Mesodermal cell (in vitro differentiated cells): ENCODE measurements around the gene FLNC.
A peak's percentile ranks its signal among the peaks of the same experiment; 100 is the strongest.

ENCODE experiments used
- H3K27ac ChIP-seq: 2 replicates; pipeline ENCODE4 v1.7.0; 2013; ENCODE audit warnings: mild to moderate bottlenecking, low read depth, low read length, moderate library complexity; ENCODE audit not compliant: severe bottlenecking
- H3K36me3 ChIP-seq: 2 replicates; pipeline ENCODE4 v1.7.1; 2013; ENCODE audit warnings: mild to moderate bottlenecking, low read length, moderate library complexity; ENCODE audit not compliant: control insufficient read depth, insufficient read depth
- H3K4me1 ChIP-seq: one replicate; pipeline ENCODE4 v1.7.1; 2013; ENCODE audit warnings: mild to moderate bottlenecking, low read length; ENCODE audit not compliant: insufficient read depth, control insufficient read depth, poor library complexity, severe bottlenecking
- H3K4me3 ChIP-seq: 2 replicates; pipeline ENCODE4 v1.7.0; 2013; ENCODE audit warnings: low read length, control low read depth, mild to moderate bottlenecking; ENCODE audit not compliant: insufficient read depth, poor library complexity, severe bottlenecking; ENCODE audit errors: extremely low read depth
- H3K9me3 ChIP-seq: 2 replicates; pipeline ENCODE4 v1.7.1; 2013; ENCODE audit warnings: mild to moderate bottlenecking, low read length, moderate library complexity; ENCODE audit not compliant: control insufficient read depth
- WGBS, 2 experiments: methylation state at CpG; one replicate each; pipeline ENCODE4 v1.1.5; 2013; ENCODE audit warnings: missing lambda C conversion rate in 2 of 2; ENCODE audit not compliant: insufficient coverage in 2 of 2; 5-methylcytosine and 5-hydroxymethylcytosine counted together

FLNC gene

GRCh38 chr7:128858380-128859231 lies 28.4 kb downstream of the FLNC start:
- Histone ChIP-seq H3K9me3 (no peaks in the 10 kb centered on the region), H3K4me3 (no peak overlapping the region), H3K27ac (no peak overlapping the region), H3K4me1 (no peaks in the 10 kb centered on the region), H3K36me3 (peaks cover 45% of the 10 kb centered on the region)
- WGBS, 2 experiments: 87 to 96% methylated on average over 11 to 12 of the region's 18 CpGs

GRCh38 chr7:128859232-128860157 lies 29.3 kb downstream of the FLNC start:
- peaks cover 36% of the 10 kb centered on the region for H3K36me3 ChIP-seq
- no peaks in the 10 kb centered on the region for H3K9me3 ChIP-seq
- no peak overlapping the region for H3K27ac ChIP-seq
- no peaks in the 10 kb centered on the region for H3K4me1 ChIP-seq
- 85 to 100% methylated on average over 3 to 10 of the region's 12 CpGs for WGBS, 2 experiments
- no peak overlapping the region for H3K4me3 ChIP-seq

DNA sequence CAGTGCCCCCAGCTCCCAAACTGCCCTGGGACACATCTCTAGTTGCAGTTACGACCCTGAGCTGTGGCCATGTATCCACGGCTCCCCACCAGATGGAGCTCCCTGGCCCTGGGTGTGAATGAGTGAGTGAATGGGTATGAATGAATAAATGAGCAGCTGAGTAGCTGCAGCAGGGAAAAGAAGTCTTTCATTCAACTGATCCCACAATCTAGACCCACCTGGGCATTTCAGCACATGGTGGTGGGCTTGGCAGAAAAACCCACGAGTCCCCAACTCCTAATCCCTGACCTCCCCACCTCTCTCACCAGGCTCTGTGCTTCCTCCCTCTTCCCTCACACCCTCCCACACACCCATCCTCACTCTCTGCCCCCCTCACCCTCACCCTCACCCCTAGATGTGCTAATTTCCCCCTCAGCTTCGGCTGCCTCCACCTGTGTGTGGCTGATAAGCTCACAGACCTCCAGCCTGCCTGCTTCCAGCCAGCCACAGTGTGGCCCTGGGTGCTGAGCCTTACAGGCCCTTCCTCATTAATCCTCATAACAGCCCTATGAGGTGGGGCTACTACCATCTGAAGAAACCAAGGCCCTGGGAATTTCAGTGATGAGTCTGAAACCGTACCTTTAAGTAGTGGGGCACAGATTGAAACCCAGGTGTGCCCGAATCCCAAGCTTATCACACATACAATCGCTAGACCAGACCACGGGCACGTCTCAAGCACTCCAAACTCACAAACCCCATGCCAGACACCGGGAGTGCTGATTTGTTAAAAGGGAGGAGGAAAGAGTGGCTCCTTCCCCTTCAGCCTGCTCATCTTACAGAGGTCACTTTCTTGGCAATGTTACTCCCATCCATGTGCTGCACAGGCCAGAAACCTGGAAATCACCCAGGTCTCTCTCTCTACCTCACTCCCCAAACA lies 30.2 kb downstream of the FLNC start:
- no peaks in the 10 kb centered on the region for H3K9me3 ChIP-seq

DNA sequence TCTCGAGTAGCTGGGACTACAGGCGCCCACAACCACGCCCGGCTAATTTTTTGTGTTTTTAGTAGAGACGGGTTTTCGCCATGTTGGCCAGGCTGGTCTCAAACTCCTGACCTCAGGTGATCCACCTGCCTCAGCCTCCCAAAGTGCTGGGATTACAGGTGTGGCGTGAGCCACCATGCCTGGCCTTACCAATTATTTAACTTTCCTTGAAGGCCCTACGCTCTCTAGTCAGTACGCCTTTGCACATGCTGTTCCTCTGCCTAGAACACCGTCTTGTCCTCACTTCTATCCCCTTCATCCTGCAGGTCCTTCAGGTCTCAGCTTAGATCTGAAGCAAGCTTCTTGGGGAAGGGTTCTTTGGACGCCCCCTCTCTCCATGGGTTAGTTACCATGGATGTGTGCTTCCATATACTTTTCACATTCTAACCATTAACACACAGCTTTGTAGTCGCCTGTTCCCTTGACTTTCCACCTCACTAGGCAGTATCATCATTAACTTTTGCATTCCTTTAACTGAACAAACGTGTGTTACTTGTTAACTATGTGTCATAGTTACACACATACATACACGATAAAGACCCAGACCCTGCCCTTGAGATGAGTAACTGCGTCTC lies 31.9 kb downstream of the FLNC start:
- H3K27ac ChIP-seq: no peak overlapping the region
- WGBS, 2 experiments: 73 to 81% methylated on average over 11 to 14 of the region's 15 CpGs
- no peaks in the 10 kb centered on the region for H3K9me3 ChIP-seq
- peaks cover 28% of the 10 kb centered on the region for H3K36me3 ChIP-seq
- peak overlapping the region; percentile 90 for H3K4me3 ChIP-seq
- no peaks in the 10 kb centered on the region for H3K4me1 ChIP-seq

More for the DNA sequence above, 30.2 kb downstream of the FLNC start:
- Histone ChIP-seq H3K4me3 (no peak overlapping the region), H3K36me3 (peaks cover 36% of the 10 kb centered on the region), H3K27ac (peak overlapping the region; percentile 41), H3K4me1 (no peaks in the 10 kb centered on the region)
- 50 to 54% methylated on average over 1 to 4 of the region's 10 CpGs for WGBS, 2 experiments

DNA sequence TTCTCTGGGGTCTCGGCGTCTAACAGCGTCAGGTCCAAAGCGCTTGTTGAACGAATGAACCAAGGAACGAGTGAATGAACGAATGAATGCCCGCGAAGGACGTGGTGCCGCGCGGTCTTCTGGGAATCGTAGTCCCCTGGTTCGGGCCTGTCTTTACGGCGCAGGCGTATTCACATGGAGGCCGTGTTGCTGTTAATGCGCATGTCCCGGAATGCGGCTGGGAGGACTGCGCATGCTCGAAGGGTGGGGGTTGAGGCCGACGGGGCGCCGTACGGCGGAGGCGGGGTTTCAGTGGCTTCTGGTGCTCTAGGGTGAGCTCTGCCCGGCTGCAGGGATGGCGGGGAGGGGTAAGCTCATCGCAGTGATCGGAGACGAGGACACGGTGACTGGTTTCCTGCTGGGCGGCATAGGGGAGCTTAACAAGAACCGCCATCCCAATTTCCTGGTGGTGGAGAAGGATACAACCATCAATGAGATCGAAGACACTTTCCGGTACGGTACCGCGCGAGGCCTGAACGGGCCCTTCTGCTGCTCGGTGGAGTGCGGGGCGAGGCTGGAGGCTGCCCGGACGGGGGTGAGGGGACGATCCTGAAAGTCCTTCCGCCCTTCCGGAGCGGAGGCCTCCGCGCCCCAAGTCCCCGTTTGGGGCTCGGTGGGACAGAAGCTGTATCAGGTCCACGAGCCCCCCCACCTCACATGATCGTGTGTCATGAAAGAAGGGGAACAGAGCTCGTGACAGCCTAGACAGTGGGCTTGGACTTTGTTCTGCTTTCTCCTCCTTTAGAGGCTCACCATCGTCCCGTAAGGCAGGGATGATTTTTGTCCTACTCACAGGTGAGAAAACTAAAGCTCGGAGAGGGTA lies 32.6 kb downstream of the FLNC start, which contains the start of gene ATP6V1F:
TSS of gene ATP6V1F (plus strand) at position 286 of the 862 bp plus-strand sequence. CDS start at position 335, 49 bp downstream.
- H3K27ac ChIP-seq: peak within 1 kb of the TSS; percentile 71

DNA sequence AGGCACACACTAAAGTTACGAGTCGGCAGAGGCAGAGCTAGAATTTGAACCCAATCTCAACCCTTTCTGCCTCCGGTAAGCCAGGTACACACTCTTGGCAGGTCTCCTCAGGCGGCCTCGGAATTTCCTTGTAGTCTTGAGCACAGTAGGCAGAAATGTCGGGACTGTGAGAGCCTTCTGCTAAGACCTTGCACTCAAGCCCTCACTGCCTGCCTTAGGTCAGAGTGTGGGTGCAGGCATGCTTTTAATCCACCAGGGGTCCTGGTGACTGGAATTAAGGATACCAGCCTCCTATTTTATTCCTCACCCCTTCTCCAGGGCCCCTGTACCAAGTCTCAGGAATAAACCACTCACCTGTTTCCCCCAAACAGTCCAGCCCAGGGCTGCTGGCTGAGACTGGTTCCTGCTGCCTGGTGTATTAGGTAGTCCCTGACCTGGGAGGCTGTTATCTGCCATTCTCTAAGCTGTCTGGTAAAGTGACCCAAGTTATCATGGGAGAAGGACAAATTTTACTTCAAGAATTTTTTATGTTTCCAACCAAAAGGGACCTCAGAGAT lies 33.3 kb downstream of the FLNC start:
- peak overlapping the region; percentile 24 for H3K27ac ChIP-seq
- H3K4me1 ChIP-seq: peaks cover 2% of the 10 kb centered on the region
- WGBS, 2 experiments: 4 to 9% methylated on average over 3 to 6 of the region's 6 CpGs
- H3K9me3 ChIP-seq: no peaks in the 10 kb centered on the region
- H3K4me3 ChIP-seq: peak overlapping the region; percentile 90
- peaks cover 28% of the 10 kb centered on the region for H3K36me3 ChIP-seq

More for the DNA sequence above, 32.6 kb downstream of the FLNC start, which contains the start of gene ATP6V1F:
- Histone ChIP-seq H3K36me3 (peaks cover 29% of the 10 kb centered on the region), H3K4me1 (no peaks in the 10 kb centered on the region), H3K4me3 (peak within 1 kb of the TSS; percentile 90), H3K9me3 (no peaks in the 10 kb centered on the region)
- WGBS, 2 experiments: 1% methylated on average over 58 to 63 of the region's 65 CpGs

GRCh38 chr7:128865303-128865702 lies 35.1 kb downstream of the FLNC start:
- Histone ChIP-seq H3K27ac (no peak overlapping the region), H3K4me1 (peaks cover 2% of the 10 kb centered on the region), H3K4me3 (no peak overlapping the region), H3K9me3 (no peaks in the 10 kb centered on the region), H3K36me3 (peaks cover 19% of the 10 kb centered on the region)
- 97 to 98% methylated on average over 11 to 12 of the region's 12 CpGs for WGBS, 2 experiments

- Histone ChIP-seq H3K27ac (no peak overlapping the region), H3K9me3 (no peaks in the 10 kb centered on the region)
- 95 to 96% methylated on average over 20 to 25 of the region's 27 CpGs for WGBS, 2 experiments
Observed at GRCh38 chr7:128865996-128866877, 36.0 kb downstream of the FLNC start.

More at GRCh38 chr7:128865996-128866877, 36.0 kb downstream of the FLNC start:
- Histone ChIP-seq H3K36me3 (peaks cover 19% of the 10 kb centered on the region), H3K4me1 (peaks cover 2% of the 10 kb centered on the region), H3K4me3 (no peak overlapping the region)
